H1 (cell line): ENCODE measurements around the gene PRICKLE1. TPM values are rescaled to one million over a fixed set of nuclear protein-coding genes. Genes with fewer than 3 reads are reported as not detected.

Experiments
- CTCF ChIA-PET: fragments of 300-600 bp; sonication (Branson Sonifier 250); formaldehyde crosslinking; loops from one replicate; lab custom pipeline; 2021; ENCODE audit not compliant: partially characterized antibody; lab: Charles Lee
- POLR2A ChIA-PET: fragments of 300-600 bp; sonication (Branson Sonifier 250); formaldehyde crosslinking; loops from one replicate; lab custom pipeline; 2021; ENCODE audit warnings: inconsistent platforms; ENCODE audit not compliant: partially characterized antibody; lab: Charles Lee
- DNase-seq, 2 experiments: peaks; one replicate each; pipeline versions ENCODE4 v3.0.0 to v3.0.0-alpha.2; 2010 to 2022; ENCODE audit warnings: low spot score in 2 of 2, low read depth in 1 of 2, mixed read lengths in 1 of 2
- FAIRE-seq: peaks from 2 replicates; lab custom pipeline; 2011; peaks lifted over from hg19 to GRCh38; lab: Jason Lieb, UNC
- H2AFZ ChIP-seq: 2 replicates; pipeline ENCODE4 v1.8.1; 2012; ENCODE audit warnings: low read length, inconsistent platforms
- H2AK5ac ChIP-seq: 2 replicates; pipeline ENCODE4 v1.6.1; 2013; ENCODE audit warnings: low read depth, low read length
- H2BK120ac ChIP-seq: replicated peaks from 2 replicates; pipeline ENCODE3; 2013; ENCODE audit warnings: low read depth, low read length, inconsistent platforms
- H2BK12ac ChIP-seq: 2 replicates; pipeline ENCODE4 v1.6.1; 2013; ENCODE audit warnings: low read depth, low read length
- H2BK15ac ChIP-seq: 2 replicates; pipeline ENCODE4 v1.6.1; 2013; ENCODE audit warnings: low read length
- H2BK20ac ChIP-seq: 2 replicates; pipeline ENCODE4 v1.6.1; 2013; ENCODE audit warnings: low read length
- H2BK5ac ChIP-seq: 2 replicates; pipeline ENCODE4 v1.6.1; 2013; ENCODE audit warnings: low read depth, low read length
- H3K14ac ChIP-seq: 2 replicates; pipeline ENCODE4 v1.6.1; 2013; ENCODE audit warnings: inconsistent platforms; ENCODE audit not compliant: insufficient read length
- H3K18ac ChIP-seq: 2 replicates; pipeline ENCODE4 v1.6.1; 2013; ENCODE audit warnings: low read length; ENCODE audit errors: extremely low read depth
- H3K23ac ChIP-seq: 2 replicates; pipeline ENCODE4 v1.6.1; 2013; ENCODE audit warnings: inconsistent platforms; ENCODE audit not compliant: insufficient read length
- H3K23me2 ChIP-seq: 2 replicates; pipeline ENCODE4 v1.6.1; 2013; ENCODE audit warnings: low read depth, low read length
- H3K27ac ChIP-seq: 2 replicates; pipeline ENCODE4 v1.6.1; 2011; ENCODE audit warnings: low read depth, low read length, inconsistent platforms
- H3K27me3 ChIP-seq, 4 experiments: replicated peaks in 1 of 4; 1 replicate in 1 of 4; 2 replicates in 3 of 4; pipeline versions ENCODE4 v1.6.1 to v1.8.1; 2011 to 2013; ENCODE audit warnings: low read length in 3 of 4, mild to moderate bottlenecking in 3 of 4, inconsistent platforms in 2 of 4, mixed read lengths in 2 of 4, moderate library complexity in 1 of 4; ENCODE audit not compliant: control insufficient read depth in 3 of 4, insufficient read depth in 3 of 4; ENCODE audit errors: extremely low read depth in 1 of 4
- H3K36me3 ChIP-seq, 4 experiments: 2 replicates each; pipeline versions ENCODE4 v1.6.1 to v1.8.1; 2011 to 2013; ENCODE audit warnings: mild to moderate bottlenecking in 4 of 4, low read length in 3 of 4, moderate library complexity in 2 of 4, control low read depth in 1 of 4, inconsistent platforms in 1 of 4; ENCODE audit not compliant: insufficient read depth in 4 of 4, control insufficient read depth in 2 of 4
- H3K4ac ChIP-seq: replicated peaks from 2 replicates; pipeline ENCODE3; 2013; ENCODE audit warnings: low read length, low read depth, mixed read lengths, inconsistent platforms; ENCODE audit not compliant: insufficient read length
- H3K4me1 ChIP-seq, 4 experiments: replicated peaks in 1 of 4; 1 replicate in 1 of 4; 2 replicates in 3 of 4; pipeline versions ENCODE4 v1.6.1 to v1.8.1; 2011 to 2013; ENCODE audit warnings: low read length in 3 of 4, inconsistent platforms in 2 of 4, mixed read lengths in 1 of 4; ENCODE audit not compliant: insufficient read depth in 4 of 4, control insufficient read depth in 3 of 4
- H3K4me2 ChIP-seq, 2 experiments: 2 replicates each; pipeline versions ENCODE4 v1.6.1 to v1.8.1; 2011 to 2013; ENCODE audit warnings: low read depth in 2 of 2, low read length in 2 of 2, control low read depth in 1 of 2, inconsistent platforms in 1 of 2, mild to moderate bottlenecking in 1 of 2; ENCODE audit not compliant: insufficient read depth in 1 of 2
- H3K4me3 ChIP-seq, 4 experiments: fragments of 200-600, 300-600 bp in 1 of 4; sonication (generic), shearing (Covaris generic), sonication (Bioruptor Twin) in 1 of 4; 2 replicates each; pipeline versions ENCODE4 v1.5.1 to v1.8.1; 2011 to 2016; ENCODE audit warnings: low read length in 4 of 4, low read depth in 3 of 4, control low read depth in 2 of 4, inconsistent platforms in 2 of 4, mild to moderate bottlenecking in 2 of 4, mixed read lengths in 1 of 4, moderate library complexity in 1 of 4; ENCODE audit not compliant: insufficient read depth in 2 of 4; ENCODE audit errors: extremely low read depth in 1 of 4
- H3K56ac ChIP-seq: replicated peaks from 2 replicates; pipeline ENCODE3; 2013; ENCODE audit warnings: low read depth, mild to moderate bottlenecking, mixed read lengths, low read length, inconsistent platforms; ENCODE audit not compliant: insufficient read length
- H3K79me1 ChIP-seq: 2 replicates; pipeline ENCODE4 v1.6.1; 2013; ENCODE audit warnings: low read depth, low read length, control low read depth
- H3K79me2 ChIP-seq, 2 experiments: 2 replicates each; pipeline versions ENCODE4 v1.6.1 to v1.8.1; 2012 to 2013; ENCODE audit warnings: low read length in 2 of 2, mild to moderate bottlenecking in 2 of 2, inconsistent platforms in 1 of 2; ENCODE audit not compliant: insufficient read depth in 2 of 2, control insufficient read depth in 1 of 2
- H3K9ac ChIP-seq, 4 experiments: replicated peaks in 1 of 4; 1 replicate in 1 of 4; 2 replicates in 3 of 4; pipeline versions ENCODE4 v1.6.1 to v1.8.1; 2011 to 2013; ENCODE audit warnings: low read depth in 3 of 4, low read length in 3 of 4, control low read depth in 2 of 4, mild to moderate bottlenecking in 2 of 4, moderate library complexity in 2 of 4, inconsistent platforms in 1 of 4; ENCODE audit errors: extremely low read depth in 1 of 4
- H3K9me3 ChIP-seq, 2 experiments: 2 replicates each; pipeline versions ENCODE4 v1.6.1 to v1.8.1; 2012 to 2013; ENCODE audit warnings: mild to moderate bottlenecking in 2 of 2, moderate library complexity in 2 of 2, control low read depth in 1 of 2, inconsistent platforms in 1 of 2, low read depth in 1 of 2, low read length in 1 of 2, mixed read lengths in 1 of 2; ENCODE audit not compliant: insufficient read depth in 2 of 2
- H4K20me1 ChIP-seq, 2 experiments: replicated peaks in 1 of 2; 2 replicates each; pipeline versions ENCODE3 to v1.8.1; 2011 to 2013; ENCODE audit warnings: inconsistent platforms in 2 of 2, low read length in 2 of 2, mild to moderate bottlenecking in 1 of 2; ENCODE audit not compliant: insufficient read depth in 2 of 2, control insufficient read depth in 1 of 2
- H4K5ac ChIP-seq: 2 replicates; pipeline ENCODE4 v1.6.1; 2013; ENCODE audit warnings: low read length, low read depth, mixed read lengths, inconsistent platforms; ENCODE audit not compliant: insufficient read length
- H4K8ac ChIP-seq: 2 replicates; pipeline ENCODE4 v1.8.0; 2013; ENCODE audit warnings: mild to moderate bottlenecking, moderate library complexity, low read length, inconsistent platforms; ENCODE audit not compliant: insufficient read depth; ENCODE audit errors: extremely low read depth
- H4K91ac ChIP-seq: replicated peaks from 2 replicates; pipeline ENCODE3; 2013; ENCODE audit warnings: low read length, mixed read lengths, inconsistent platforms; ENCODE audit not compliant: insufficient read length
- BCL11A ChIP-seq, 2 experiments: IDR thresholded peaks; one replicate each; pipeline ENCODE4 v1.6.1; 2011; ENCODE audit warnings: low read depth in 2 of 2, low read length in 2 of 2, mild to moderate bottlenecking in 2 of 2
- E2F6 ChIP-seq: IDR thresholded peaks from 2 replicates; pipeline ENCODE4 v1.6.1; 2012; ENCODE audit warnings: inconsistent platforms
- EGR1 ChIP-seq: IDR thresholded peaks from 2 replicates; pipeline ENCODE4 v1.6.1; 2011; ENCODE audit warnings: low read depth, low read length, borderline replicate concordance
- GABPA ChIP-seq: IDR thresholded peaks from 2 replicates; pipeline ENCODE4 v1.6.1; 2011; ENCODE audit warnings: mild to moderate bottlenecking, low read length, moderate library complexity, borderline replicate concordance; ENCODE audit not compliant: insufficient read depth
- KDM4A ChIP-seq: IDR thresholded peaks from one replicate; pipeline ENCODE4 v1.7.1; 2012; ENCODE audit warnings: low read depth, mild to moderate bottlenecking, moderate library complexity, low read length, inconsistent platforms; ENCODE audit not compliant: severe bottlenecking
- KDM5A ChIP-seq: fragments of 200-600 bp; IDR thresholded peaks from 2 replicates; pipeline ENCODE4 v1.7.1; 2012; ENCODE audit warnings: mild to moderate bottlenecking, low read length, inconsistent platforms, mixed read lengths
- SIRT6 ChIP-seq: IDR thresholded peaks from one replicate; pipeline ENCODE4 v1.7.1; 2012; ENCODE audit warnings: low read length, inconsistent platforms
- SP1 ChIP-seq: IDR thresholded peaks from 2 replicates; pipeline ENCODE4 v1.6.1; 2011; ENCODE audit warnings: low read depth, low read length
- SP2 ChIP-seq: IDR thresholded peaks from 2 replicates; pipeline ENCODE4 v1.6.1; 2012; ENCODE audit warnings: mild to moderate bottlenecking, low read length, inconsistent platforms
- SRF ChIP-seq: IDR thresholded peaks from 2 replicates; pipeline ENCODE4 v1.6.1; 2011; ENCODE audit warnings: mild to moderate bottlenecking, low read depth, low read length, moderate library complexity
- TAF1 ChIP-seq: IDR thresholded peaks from 2 replicates; pipeline ENCODE4 v1.6.1; 2011; ENCODE audit warnings: mild to moderate bottlenecking, low read depth, low read length
- TCF12 ChIP-seq: IDR thresholded peaks from 2 replicates; pipeline ENCODE4 v1.6.1; 2011; ENCODE audit warnings: low read depth, mild to moderate bottlenecking, low read length
- WGBS, 2 experiments: shearing (Covaris generic) in 1 of 2; methylation state at CpG; one replicate each; pipeline versions ENCODE4 v1.1.6 to v1.1.7; 2013 to 2015; ENCODE audit warnings: low lambda C conversion rate in 2 of 2, mixed read lengths in 2 of 2, inconsistent platforms in 1 of 2, low coverage in 1 of 2, missing lambda C conversion rate in 1 of 2; ENCODE audit not compliant: insufficient replicate concordance in 2 of 2, insufficient coverage in 1 of 2, insufficient read length in 1 of 2; ENCODE audit errors: extremely low coverage in 1 of 2, missing lambda C conversion rate in 1 of 2; 5-methylcytosine and 5-hydroxymethylcytosine counted together
- polyA plus RNA-seq, 7 experiments: library from polyadenylated mRNA; depleted of rRNA in 3 of 7; stranded (reverse) in 5 of 7; unstranded in 2 of 7; fragments of >200 nt in 5 of 7; fragments of 200-250 nt in 2 of 7; gene quantifications; 1 replicate in 5 of 7; 2 replicates in 1 of 7; 4 replicates in 1 of 7; pipeline versions ENCODE4 v1.2.1 to v1.2.3, GENCODE V29; 2011 to 2013; ENCODE audit warnings: missing spikeins in 2 of 7, mixed read lengths in 2 of 7
- total RNA-seq: library from RNA; stranded (reverse); fragmentation: NEBNext Ultra II Directional; extraction: Animal tissue kit (Norgen Biotek cat#: 25700); gene quantifications from 2 replicates; pipeline ENCODE4 v1.2.1, GENCODE V29; 2021

The PRICKLE1 gene
- total and polyA plus RNA-seq, 2 of the 8 experiments (the other 6 are each of a cell fraction or from before 2014, with no cell fraction given) = 14.0 to 22.4 TPM

GRCh38 chr12:42560977-42561376, 28.6 kb downstream of the PRICKLE1 start:
- POLR2A ChIA-PET = interaction anchor here (2.0 kb wide), 1 partner anchor 78 kb away, joined by 8 read pairs; no protein-coding TSS in a partner anchor
- Histone ChIP-seq H2BK5ac (no peak overlapping the region), H3K27ac (no peak overlapping the region), H3K23ac (no peak overlapping the region), H3K4ac (no peak overlapping the region), H3K4me2 (no peak overlapping the region), H4K91ac (no peak overlapping the region), H3K79me1 (no peaks in the 10 kb centered on the region), H2BK15ac (no peak overlapping the region), H4K8ac (no peak overlapping the region), H3K4me3 (no peak overlapping the region), H2BK120ac (no peak overlapping the region), H3K23me2 (0 out of 2 replicates have a peak, but pooled peaks cover 2% of the 10 kb centered on the region), H2BK20ac (no peak overlapping the region), H3K27me3 (no peaks in the 10 kb centered on the region), H3K79me2 (no peaks in the 10 kb centered on the region), H2BK12ac (no peak overlapping the region), H3K9me3 (no peaks in the 10 kb centered on the region), H3K56ac (no peak overlapping the region), H3K14ac (no peak overlapping the region), H4K5ac (no peak overlapping the region), H2AFZ (no peak overlapping the region), H3K36me3 (no peaks in the 10 kb centered on the region), H3K18ac (no peak overlapping the region), H3K4me1 (no peaks in the 10 kb centered on the region), H4K20me1 (no peaks in the 10 kb centered on the region), H3K9ac (no peak overlapping the region), H2AK5ac (no peak overlapping the region)
- DNase-seq (no peak), FAIRE-seq (no peak)
- WGBS, 2 experiments = 87% methylated on average over 1 of the region's 1 CpG; no CpG with 5 or more reads in 1 of the 2 experiments
- CTCF ChIA-PET = interaction anchor here (0.6 kb wide), 1 partner anchor 146 kb away, joined by 3 read pairs; no protein-coding TSS in a partner anchor
- TF ChIP-seq SRF (no peak), EGR1 (no peak), SIRT6 (no peak), KDM4A (no peak), TCF12 (no peak), BCL11A (IDR thresholded peaks at IDR 0.05; ENCODE audit: low read depth in 2 of 2, low read length in 2 of 2) (no peak), TAF1 (no peak), SP2 (no peak), SP1 (no peak), KDM5A (no peak), GABPA (no peak), E2F6 (no peak)
